Endometrial microvascular endothelial cells (primary cell): ENCODE results near the gene RAD9A. TPM values are rescaled to one million over a fixed set of nuclear protein-coding genes. Genes with fewer than 3 reads are reported as not detected.
"Not testable (repeated sequence)": the region's sequence is repeated elsewhere in the genome, so short reads cannot be mapped to it uniquely, and the experiment has no call there.

Source experiments
- in situ Hi-C: cut with HindIII; loops from 2 replicates; pipeline ENCODE4 v1.10.0; 2017; ENCODE audit warnings: low sequenced_read_pairs, low pct_unique_long_range_greater_than_20kb; ENCODE audit errors: inconsistent ontology term
- total RNA-seq: library from RNA; depleted of rRNA; stranded (reverse); fragments of >200 nt; gene quantifications from one replicate; pipeline ENCODE4 v1.2.3, GENCODE V29; 2015; ENCODE audit errors: inconsistent ontology term

RAD9A gene
- total RNA-seq, 1 donor from 2014 or later, result 9.5 TPM

GRCh38 chr11:67418476-67419281 lies 26.9 kb downstream of the RAD9A start:
- in situ Hi-C loops, result no loop called here

DNA sequence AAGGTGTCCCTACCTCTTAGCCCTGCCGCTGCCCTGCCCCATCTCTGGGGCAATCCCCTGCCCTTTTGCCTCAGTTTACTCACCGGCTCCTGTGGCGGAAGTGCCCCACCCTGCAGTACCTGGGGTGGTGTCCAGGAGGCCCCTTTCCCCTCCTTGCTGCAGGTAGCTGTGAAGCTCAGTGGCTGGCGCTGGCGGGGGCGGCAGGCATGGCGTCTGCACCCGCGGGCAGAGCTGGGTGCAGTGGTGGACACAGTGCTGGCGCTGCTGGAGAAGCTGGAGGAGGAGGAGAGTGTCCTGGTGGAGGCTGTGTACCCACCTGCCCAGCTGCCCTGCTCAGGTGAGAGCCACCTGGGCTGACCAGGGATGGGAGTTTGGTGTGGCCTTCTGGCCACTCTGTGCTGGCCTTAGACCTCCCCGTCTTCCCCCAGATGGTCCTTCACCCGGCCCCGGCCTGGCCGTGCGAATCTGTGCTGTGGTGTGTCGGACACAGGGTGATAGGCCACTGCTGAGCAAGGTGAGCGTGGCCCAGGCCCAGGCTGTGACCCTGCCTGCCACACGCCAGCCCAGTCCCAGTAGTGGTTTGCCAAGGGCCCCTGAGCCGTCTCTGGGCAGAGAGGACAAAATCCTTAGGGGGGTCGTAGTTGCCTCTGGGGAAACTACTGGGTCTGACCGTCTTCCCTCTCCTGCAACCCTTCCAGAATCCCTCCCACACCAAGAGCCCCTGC lies 27.7 kb downstream of the RAD9A start:
- in situ Hi-C loops, result no loop called here

- in situ Hi-C loops, result no loop called here
These were observed 28.4 kb downstream of the RAD9A start for GRCh38 chr11:67420147-67420645.

GRCh38 chr11:67420646-67421429 lies 29.1 kb downstream of the RAD9A start:
- in situ Hi-C loops, result no loop called here

- in situ Hi-C loops, result no loop called here
These were observed 29.7 kb downstream of the RAD9A start for GRCh38 chr11:67421430-67422031.

- in situ Hi-C loops, result no loop called here
These were observed 31.1 kb downstream of the RAD9A start for GRCh38 chr11:67422891-67423290.

- in situ Hi-C loops, result no loop called here
These were observed 31.7 kb downstream of the RAD9A start for GRCh38 chr11:67423466-67423865.

DNA sequence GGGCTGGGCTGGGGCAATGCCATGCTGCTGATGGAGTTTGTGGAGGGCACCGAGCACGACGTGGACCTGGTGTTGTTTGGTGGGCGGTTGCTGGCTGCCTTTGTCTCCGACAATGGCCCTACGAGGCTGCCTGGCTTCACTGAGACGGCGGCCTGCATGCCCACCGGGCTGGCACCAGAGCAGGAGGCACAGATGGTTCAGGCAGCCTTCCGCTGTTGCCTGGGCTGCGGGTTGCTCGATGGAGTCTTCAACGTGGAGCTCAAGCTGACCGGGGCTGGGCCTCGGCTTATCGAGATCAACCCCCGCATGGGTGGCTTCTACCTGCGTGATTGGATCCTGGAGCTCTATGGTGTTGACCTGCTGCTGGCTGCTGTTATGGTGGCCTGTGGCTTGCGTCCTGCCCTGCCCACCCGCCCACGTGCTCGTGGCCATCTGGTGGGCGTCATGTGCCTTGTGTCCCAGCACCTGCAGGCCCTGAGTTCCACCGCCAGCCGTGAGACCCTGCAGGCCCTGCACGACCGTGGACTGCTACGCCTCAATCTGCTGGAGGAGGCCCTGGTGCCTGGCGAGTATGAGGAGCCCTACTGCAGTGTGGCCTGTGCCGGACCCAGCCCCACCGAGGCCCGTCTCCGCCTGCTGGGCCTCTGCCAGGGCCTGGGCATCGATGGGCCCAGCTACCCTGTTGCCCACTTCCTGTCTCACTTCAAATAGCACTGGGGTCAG lies 32.3 kb downstream of the RAD9A start:
- in situ Hi-C loops, result no loop called here

DNA sequence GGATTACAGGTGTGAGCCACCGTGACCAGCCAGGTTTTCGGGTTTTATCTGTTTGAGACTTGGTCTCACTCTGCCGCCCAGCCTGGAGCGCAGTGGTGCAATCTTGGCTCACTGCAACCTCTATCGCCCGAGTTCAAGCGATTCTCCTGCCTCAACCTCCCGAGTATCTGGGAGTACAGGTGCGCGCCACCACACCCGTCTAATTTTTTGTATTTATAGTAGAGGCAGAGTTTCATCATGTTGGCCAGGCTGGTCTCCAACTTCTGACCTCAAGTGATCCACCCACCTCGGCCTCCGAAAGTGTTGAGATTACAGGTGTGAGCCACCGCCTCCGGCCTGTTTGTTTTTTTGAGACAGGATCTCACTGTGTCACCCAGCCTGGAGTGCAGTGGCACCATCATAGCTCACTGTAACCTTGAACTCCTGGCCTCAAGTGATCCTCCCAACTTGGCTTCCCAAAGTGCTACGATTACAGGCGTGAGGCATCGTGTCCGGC lies 35.6 kb downstream of the RAD9A start:
- in situ Hi-C loops, result not testable (repeated sequence)

DNA sequence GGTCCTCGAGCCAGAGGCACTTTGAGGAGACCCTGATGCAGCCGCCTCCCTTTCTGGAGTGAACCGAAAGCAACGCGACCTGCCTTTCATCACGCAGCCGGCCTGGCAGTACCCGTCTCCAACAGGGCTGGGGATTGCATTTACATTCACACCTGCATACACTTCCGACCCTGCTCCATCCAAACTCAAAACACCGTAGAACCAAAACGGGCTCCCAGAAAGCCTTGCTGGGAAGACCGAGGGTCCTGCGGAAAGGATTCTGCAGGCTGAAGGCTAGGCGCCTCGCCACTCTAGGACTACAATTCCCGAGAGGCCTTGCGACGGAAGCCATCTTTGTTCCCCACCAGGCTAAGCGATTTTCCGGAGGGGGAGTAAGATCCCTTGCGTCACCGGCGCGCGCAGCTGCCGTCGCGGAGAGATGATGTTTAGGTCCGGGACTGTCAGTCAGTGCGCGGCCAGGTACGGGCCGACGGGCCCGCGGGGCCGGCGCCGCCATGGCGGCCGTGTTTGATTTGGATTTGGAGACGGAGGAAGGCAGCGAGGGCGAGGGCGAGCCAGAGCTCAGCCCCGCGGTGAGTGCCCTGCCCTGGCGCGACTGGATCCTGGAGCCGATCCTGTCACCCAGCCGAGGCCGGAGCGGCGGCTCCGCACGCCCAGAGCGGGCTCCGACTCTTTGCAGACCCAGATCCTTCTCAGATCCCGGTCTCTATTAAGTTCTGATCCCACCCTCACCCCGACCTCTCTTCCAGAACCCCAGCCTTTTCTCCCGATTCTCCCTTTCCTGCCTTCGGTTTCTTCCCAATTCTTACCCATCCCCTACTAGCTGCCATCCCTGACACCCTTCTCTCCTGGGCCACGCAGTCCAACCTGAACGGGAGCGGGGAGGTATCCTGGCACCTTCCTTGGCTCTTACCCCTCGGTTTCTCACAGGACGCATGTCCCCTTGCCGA lies 36.5 kb downstream of the RAD9A start, which contains the start of gene RPS6KB2:
Gene RPS6KB2 (plus strand): TSS at position 443 of the 950 bp plus-strand sequence. CDS start 52 bp downstream, at position 495.
- in situ Hi-C loops, result no loop called here

DNA sequence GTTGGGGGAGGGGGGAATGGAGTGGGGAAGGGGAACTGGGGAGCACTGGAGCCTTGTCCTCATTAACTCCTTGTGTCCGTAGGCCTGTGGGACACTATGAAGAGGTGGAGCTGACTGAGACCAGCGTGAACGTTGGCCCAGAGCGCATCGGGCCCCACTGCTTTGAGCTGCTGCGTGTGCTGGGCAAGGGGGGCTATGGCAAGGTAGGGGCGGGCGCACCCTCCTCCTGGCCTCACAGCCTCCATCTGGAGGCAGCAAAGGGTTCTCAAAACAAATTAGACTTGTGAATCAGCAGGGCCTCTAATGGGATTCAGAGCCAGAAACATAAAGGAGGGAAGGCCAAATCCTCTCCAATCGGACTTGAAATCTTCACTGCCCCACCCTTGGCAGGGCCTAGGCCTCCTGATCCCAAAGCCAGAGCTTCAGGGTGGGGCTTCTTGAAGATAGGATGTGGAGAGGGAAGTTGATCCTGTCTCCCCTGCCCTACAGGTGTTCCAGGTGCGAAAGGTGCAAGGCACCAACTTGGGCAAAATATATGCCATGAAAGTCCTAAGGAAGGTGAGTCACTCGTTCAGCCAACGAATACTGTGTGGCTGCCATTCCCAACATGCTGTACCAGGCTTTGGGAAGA lies 37.4 kb downstream of the RAD9A start:
- in situ Hi-C loops, result no loop called here

- in situ Hi-C loops, result no loop called here
These were observed 37.9 kb downstream of the RAD9A start for GRCh38 chr11:67429722-67430121.

GRCh38 chr11:67431346-67432249 lies 39.8 kb downstream of the RAD9A start:
- in situ Hi-C loops, result no loop called here

- in situ Hi-C loops, result no loop called here
These were observed 41.0 kb downstream of the RAD9A start for GRCh38 chr11:67432655-67433349.
